Measurements from ENCODE around the gene GKN2. TPM values are rescaled to one million over a fixed set of nuclear protein-coding genes. Genes with fewer than 3 reads are reported as not detected.

The GKN2 gene
- total and polyA plus RNA-seq, 2 donors, result not detected

DNA sequence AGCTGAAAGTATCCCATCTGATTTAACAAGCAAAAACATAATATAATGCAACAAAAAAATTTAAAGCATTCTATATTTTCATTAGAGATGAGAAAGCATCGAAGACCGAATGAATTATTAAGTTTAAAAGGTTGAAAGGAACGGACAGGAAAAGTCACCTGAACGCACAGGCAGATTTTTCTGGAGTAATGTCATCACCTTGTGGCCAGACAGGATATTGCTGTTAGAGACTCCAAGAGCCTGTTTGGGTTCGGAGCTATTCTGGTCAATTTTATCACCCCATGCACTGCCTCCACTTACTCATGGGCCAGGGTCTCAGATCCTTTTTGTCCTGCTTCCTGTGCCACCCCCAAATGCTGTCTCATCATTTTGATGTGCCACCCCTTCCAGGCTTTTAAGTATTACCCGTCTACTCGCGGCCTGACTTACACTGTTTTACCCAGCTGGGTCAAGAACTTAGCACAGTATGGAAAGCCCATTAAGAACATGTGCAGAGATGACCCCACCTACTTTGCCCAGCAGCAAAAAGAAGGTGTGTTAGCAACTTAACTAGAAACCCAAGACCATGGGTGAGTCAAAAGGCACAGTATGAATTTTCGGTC, 27.3 kb downstream of the GKN2 start:
- H3K4me1 ChIP-seq (ENCODE audit: insufficient read depth), result no peaks in the 10 kb centered on the region
- H3K36me3 ChIP-seq (ENCODE audit: insufficient read depth), result no peaks in the 10 kb centered on the region
- WGBS, result 46% methylated on average over 9 of the region's 9 CpGs
- H3K27ac ChIP-seq (ENCODE audit: low read depth), result no peak overlapping the region
- no peak for DNase-seq (ENCODE audit: extremely low spot score)
- no peak overlapping the region for H3K4me3 ChIP-seq (ENCODE audit: low read depth, low read length)

DNA sequence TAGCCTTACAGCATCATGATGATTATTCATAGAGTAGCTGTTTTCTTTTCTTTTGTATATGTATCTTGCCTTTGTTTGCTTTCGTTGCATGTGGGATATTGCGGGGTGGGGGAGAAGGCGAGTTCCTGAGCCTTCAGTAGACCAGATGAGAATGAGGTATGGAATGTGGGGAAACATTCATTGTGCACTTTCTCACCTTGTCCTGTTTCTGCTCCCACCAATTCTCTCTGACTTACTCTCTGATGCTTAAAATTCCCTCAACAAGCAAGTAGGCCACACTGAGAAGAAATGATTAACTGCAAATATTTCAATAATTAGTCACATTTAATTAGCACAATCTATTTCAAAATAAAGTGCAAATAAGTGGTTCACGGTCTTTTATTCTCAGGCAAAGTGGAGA, 31.0 kb downstream of the GKN2 start:
- Histone ChIP-seq H3K36me3 (ENCODE audit: insufficient read depth) (no peaks in the 10 kb centered on the region), H3K4me1 (ENCODE audit: insufficient read depth) (no peaks in the 10 kb centered on the region), H3K27ac (ENCODE audit: low read depth) (no peak overlapping the region), H3K4me3 (ENCODE audit: low read depth, low read length) (no peak overlapping the region)
- DNase-seq (ENCODE audit: extremely low spot score), result no peak
- WGBS, result 86% methylated on average over 4 of the region's 4 CpGs

GRCh38 chr2:68920481-68921170, 32.1 kb downstream of the GKN2 start:
- 80% methylated on average over 6 of the region's 6 CpGs for WGBS
- Histone ChIP-seq H3K27ac (ENCODE audit: low read depth) (no peak overlapping the region), H3K4me1 (ENCODE audit: insufficient read depth) (no peaks in the 10 kb centered on the region), H3K4me3 (ENCODE audit: low read depth, low read length) (no peak overlapping the region), H3K36me3 (ENCODE audit: insufficient read depth) (no peaks in the 10 kb centered on the region)
- no peak for DNase-seq (ENCODE audit: extremely low spot score)

GRCh38 chr2:68918497-68918896, 34.2 kb downstream of the GKN2 start:
- Histone ChIP-seq H3K4me1 (ENCODE audit: insufficient read depth) (no peaks in the 10 kb centered on the region), H3K4me3 (ENCODE audit: low read depth, low read length) (no peak overlapping the region), H3K27ac (ENCODE audit: low read depth) (no peak overlapping the region), H3K36me3 (ENCODE audit: insufficient read depth) (no peaks in the 10 kb centered on the region)
- no peak for DNase-seq (ENCODE audit: extremely low spot score)
- WGBS, result 89% methylated on average over 7 of the region's 7 CpGs

- H3K4me1 ChIP-seq (ENCODE audit: insufficient read depth), result no peaks in the 10 kb centered on the region
- WGBS, result 71% methylated on average over 3 of the region's 3 CpGs
- DNase-seq (ENCODE audit: extremely low spot score), result no peak
Measured at GRCh38 chr2:68917034-68917718, 35.5 kb downstream of the GKN2 start.

GRCh38 chr2:68916226-68916625, 36.5 kb downstream of the GKN2 start:
- H3K27ac ChIP-seq (ENCODE audit: low read depth), result no peak overlapping the region
- no peaks in the 10 kb centered on the region for H3K36me3 ChIP-seq (ENCODE audit: insufficient read depth)
- 39% methylated on average over 1 of the region's 1 CpG for WGBS
- H3K4me1 ChIP-seq (ENCODE audit: insufficient read depth), result no peaks in the 10 kb centered on the region
- DNase-seq (ENCODE audit: extremely low spot score), result no peak
- no peak overlapping the region for H3K4me3 ChIP-seq (ENCODE audit: low read depth, low read length)

More at GRCh38 chr2:68917034-68917718, 35.5 kb downstream of the GKN2 start:
- no peak overlapping the region for H3K4me3 ChIP-seq (ENCODE audit: low read depth, low read length)
- H3K36me3 ChIP-seq (ENCODE audit: insufficient read depth), result no peaks in the 10 kb centered on the region
- no peak overlapping the region for H3K27ac ChIP-seq (ENCODE audit: low read depth)

GRCh38 chr2:68915393-68915792, 37.3 kb downstream of the GKN2 start:
- no peak overlapping the region for H3K27ac ChIP-seq (ENCODE audit: low read depth)
- H3K4me3 ChIP-seq (ENCODE audit: low read depth, low read length), result no peak overlapping the region
- DNase-seq (ENCODE audit: extremely low spot score), result no peak
- 96% methylated on average over 4 of the region's 4 CpGs for WGBS
- H3K36me3 ChIP-seq (ENCODE audit: insufficient read depth), result no peaks in the 10 kb centered on the region
- no peaks in the 10 kb centered on the region for H3K4me1 ChIP-seq (ENCODE audit: insufficient read depth)

DNA sequence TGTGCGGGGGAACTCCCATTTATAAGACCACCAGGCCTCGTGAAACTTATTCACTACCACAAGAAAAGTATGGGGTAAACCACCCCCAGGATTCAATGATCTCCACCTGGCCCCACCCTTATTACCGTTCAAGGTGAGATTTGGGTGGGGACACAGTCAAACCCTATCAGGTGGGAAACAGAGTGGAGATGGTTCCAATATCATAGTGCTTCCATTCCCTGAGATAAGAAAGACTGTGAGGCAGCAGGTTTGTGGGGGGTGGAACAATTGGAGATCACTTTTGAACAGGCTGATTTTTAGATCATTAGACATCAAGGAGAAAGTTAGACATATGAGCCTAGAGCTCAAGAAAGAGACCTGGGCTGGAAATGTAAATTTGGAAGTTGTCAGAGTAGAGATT, 39.3 kb downstream of the GKN2 start:
- 90% methylated on average over 3 of the region's 3 CpGs for WGBS
- DNase-seq (ENCODE audit: extremely low spot score), result no peak
- no peak overlapping the region for H3K4me3 ChIP-seq (ENCODE audit: low read depth, low read length)
- H3K27ac ChIP-seq (ENCODE audit: low read depth), result no peak overlapping the region
- no peaks in the 10 kb centered on the region for H3K36me3 ChIP-seq (ENCODE audit: insufficient read depth)
- no peaks in the 10 kb centered on the region for H3K4me1 ChIP-seq (ENCODE audit: insufficient read depth)

DNA sequence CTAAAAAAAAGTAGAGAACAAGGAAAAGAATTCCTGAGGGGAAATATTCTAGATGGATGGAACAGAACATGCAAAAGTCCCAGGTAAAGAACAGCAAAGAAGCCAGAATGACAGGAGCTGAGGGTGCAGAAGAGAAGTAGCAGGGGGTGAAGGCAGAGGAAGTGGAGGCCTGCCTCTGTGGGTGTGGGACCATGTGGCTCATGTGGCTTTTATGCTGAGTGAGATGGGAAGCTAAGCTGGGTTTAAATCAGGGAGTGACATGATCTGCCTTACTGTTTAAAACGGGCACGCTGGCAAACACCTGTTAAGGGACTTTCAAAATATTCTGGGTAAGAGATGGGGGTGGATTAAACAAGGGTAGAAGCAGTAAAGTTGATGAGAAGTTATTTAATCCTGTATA, 40.0 kb downstream of the GKN2 start:
- no peak for DNase-seq (ENCODE audit: extremely low spot score)

GRCh38 chr2:68912111-68912510, 40.6 kb downstream of the GKN2 start:
- H3K36me3 ChIP-seq (ENCODE audit: insufficient read depth), result no peaks in the 10 kb centered on the region
- WGBS, result 94% methylated on average over 3 of the region's 3 CpGs

More for the DNA sequence above, 40.0 kb downstream of the GKN2 start:
- 31% methylated on average over 2 of the region's 2 CpGs for WGBS
- Histone ChIP-seq H3K4me1 (ENCODE audit: insufficient read depth) (no peaks in the 10 kb centered on the region), H3K27ac (ENCODE audit: low read depth) (no peak overlapping the region), H3K4me3 (ENCODE audit: low read depth, low read length) (no peak overlapping the region), H3K36me3 (ENCODE audit: insufficient read depth) (no peaks in the 10 kb centered on the region)

DNA sequence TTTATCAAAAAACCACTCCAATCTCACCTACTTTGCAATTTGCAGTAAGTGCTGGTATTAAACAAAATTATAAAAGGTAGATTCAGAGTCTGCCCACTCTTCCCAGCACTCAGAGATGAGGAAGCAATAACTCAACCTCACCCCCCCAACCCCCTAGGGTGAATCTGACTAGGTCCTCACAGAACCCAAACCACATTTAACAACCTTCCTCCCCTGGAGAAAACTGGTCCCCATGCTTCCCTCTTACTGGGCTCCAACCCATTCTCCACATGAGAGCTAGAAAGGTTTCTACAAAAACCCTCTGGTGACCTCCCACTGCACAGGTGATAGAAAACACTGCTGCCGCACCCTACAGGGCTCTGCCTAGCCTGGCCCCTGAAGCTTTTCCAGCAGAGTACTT, 41.0 kb downstream of the GKN2 start:
- no peaks in the 10 kb centered on the region for H3K4me1 ChIP-seq (ENCODE audit: insufficient read depth)
- DNase-seq (ENCODE audit: extremely low spot score), result no peak
- H3K27ac ChIP-seq (ENCODE audit: low read depth), result no peak overlapping the region
- no peak overlapping the region for H3K4me3 ChIP-seq (ENCODE audit: low read depth, low read length)
- WGBS, result 96% methylated on average over 1 of the region's 1 CpG
- no peaks in the 10 kb centered on the region for H3K36me3 ChIP-seq (ENCODE audit: insufficient read depth)

More at GRCh38 chr2:68912111-68912510, 40.6 kb downstream of the GKN2 start:
- Histone ChIP-seq H3K4me3 (ENCODE audit: low read depth, low read length) (no peak overlapping the region), H3K27ac (ENCODE audit: low read depth) (no peak overlapping the region), H3K4me1 (ENCODE audit: insufficient read depth) (no peaks in the 10 kb centered on the region)
- no peak for DNase-seq (ENCODE audit: extremely low spot score)

DNA sequence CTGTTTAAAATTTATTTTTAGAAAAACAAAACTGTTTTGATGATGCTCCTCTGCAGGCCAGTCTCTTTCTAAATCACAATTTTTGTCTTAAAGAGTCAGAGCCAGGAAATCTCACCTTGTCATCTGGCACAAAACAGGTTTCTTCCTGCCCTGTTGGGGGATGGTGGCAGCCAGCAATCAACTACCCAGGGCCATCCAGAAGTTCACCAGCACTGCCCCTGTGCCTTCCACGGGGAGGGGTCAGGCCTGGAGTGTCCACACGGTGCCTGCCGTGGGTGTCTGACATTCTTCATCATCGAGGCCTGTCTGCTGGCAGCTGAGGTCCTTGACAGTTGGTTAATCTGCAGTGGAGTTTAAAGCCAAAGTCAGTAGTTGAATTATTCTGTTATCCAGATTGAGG, 41.4 kb downstream of the GKN2 start:
- no peak for DNase-seq (ENCODE audit: extremely low spot score)
- Histone ChIP-seq H3K4me3 (ENCODE audit: low read depth, low read length) (no peak overlapping the region), H3K4me1 (ENCODE audit: insufficient read depth) (no peaks in the 10 kb centered on the region), H3K36me3 (ENCODE audit: insufficient read depth) (no peaks in the 10 kb centered on the region), H3K27ac (ENCODE audit: low read depth) (no peak overlapping the region)
- WGBS, result 61% methylated on average over 4 of the region's 4 CpGs

DNA sequence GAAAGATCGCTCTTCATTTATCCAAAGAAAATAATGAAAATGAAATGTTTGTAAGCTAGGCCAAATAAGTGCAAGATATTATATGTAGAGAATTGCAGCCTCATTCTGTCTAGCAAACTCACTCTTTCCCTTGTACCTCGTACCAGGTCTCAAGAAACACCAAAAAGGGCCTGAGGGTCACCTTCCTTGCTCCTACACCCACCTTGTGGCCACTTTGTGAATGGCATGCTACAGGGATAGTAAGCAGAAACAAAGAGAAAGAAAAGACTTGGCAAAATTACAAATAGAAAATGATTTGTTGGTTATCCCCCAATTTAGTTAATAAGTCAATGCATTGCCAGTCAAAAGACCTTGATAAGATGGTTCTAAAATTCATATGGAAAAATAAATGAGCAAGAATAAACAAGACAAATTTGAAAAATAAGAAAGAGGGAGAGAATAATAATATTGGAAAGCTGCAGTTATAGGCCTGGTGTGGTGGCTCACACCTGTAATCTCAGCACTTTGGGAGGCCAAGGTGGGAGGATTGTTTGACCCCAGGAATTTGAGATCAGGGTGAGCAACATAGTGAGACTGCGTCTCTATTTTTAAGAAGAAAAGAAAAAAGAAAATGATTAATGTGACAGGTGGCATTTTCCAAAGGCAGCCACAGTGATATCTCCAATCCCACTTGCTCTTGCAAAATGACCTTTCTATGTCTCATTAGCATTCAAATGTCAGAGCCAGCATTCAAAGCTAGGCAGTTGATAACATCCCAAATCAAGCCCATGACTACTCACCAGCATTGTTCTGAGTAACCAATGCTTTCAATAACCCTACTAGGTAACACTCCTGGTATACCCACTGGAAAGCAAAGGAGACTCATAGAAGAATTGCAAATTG, 42.7 kb downstream of the GKN2 start:
- WGBS, result 73% methylated on average over 3 of the region's 3 CpGs
- peak; percentile 60 for DNase-seq (ENCODE audit: extremely low spot score)
- Histone ChIP-seq H3K27ac (ENCODE audit: low read depth) (no peak overlapping the region), H3K36me3 (ENCODE audit: insufficient read depth) (no peaks in the 10 kb centered on the region), H3K4me1 (ENCODE audit: insufficient read depth) (no peaks in the 10 kb centered on the region), H3K4me3 (ENCODE audit: low read depth, low read length) (no peak overlapping the region)
